Measurements from ENCODE around the gene POU2F1.

DNA sequence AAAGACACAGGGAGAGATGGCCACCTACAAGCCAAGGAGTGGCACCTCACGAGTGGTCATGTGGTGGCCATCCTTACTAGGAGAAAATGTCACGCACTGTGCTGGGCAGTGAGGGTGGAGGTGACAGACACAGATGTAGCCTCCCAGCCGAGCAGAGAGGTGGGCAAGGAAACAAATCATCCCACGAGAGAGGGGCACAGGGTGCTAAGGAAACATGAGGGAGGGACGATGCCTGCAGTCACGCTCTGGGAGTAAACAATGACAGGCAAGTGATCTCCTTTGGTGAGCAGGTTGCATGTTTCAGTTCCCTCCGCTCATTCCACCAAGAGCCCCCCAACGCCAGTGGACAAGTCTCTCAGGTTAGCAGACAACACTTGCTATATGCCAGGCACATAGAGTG, 231.8 kb downstream of the POU2F1 start:
- no peak for TF ChIP-seq POLR2A (IDR thresholded peaks at IDR 0.05)
- TF ChIP-seq, protein P1, sequence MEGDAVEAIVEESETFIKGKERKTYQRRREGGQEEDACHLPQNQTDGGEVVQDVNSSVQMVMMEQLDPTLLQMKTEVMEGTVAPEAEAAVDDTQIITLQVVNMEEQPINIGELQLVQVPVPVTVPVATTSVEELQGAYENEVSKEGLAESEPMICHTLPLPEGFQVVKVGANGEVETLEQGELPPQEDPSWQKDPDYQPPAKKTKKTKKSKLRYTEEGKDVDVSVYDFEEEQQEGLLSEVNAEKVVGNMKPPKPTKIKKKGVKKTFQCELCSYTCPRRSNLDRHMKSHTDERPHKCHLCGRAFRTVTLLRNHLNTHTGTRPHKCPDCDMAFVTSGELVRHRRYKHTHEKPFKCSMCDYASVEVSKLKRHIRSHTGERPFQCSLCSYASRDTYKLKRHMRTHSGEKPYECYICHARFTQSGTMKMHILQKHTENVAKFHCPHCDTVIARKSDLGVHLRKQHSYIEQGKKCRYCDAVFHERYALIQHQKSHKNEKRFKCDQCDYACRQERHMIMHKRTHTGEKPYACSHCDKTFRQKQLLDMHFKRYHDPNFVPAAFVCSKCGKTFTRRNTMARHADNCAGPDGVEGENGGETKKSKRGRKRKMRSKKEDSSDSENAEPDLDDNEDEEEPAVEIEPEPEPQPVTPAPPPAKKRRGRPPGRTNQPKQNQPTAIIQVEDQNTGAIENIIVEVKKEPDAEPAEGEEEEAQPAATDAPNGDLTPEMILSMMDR (IDR thresholded peaks at IDR 0.05): no peak

Measured in Peyer's patch (tissue), 4 donors.